LNCaP clone FGC (cell line): ENCODE data around the gene RECQL5.
"Not testable (repeated sequence)": the region's sequence is repeated elsewhere in the genome, so short reads cannot be mapped to it uniquely, and the experiment has no call there.

Experiments used
- DNase-seq: peaks from one replicate; pipeline ENCODE4 v3.0.0-alpha.2; 2011; ENCODE audit warnings: low read depth
- H3K4me3 ChIP-seq: 2 replicates; pipeline ENCODE4 v1.5.1; 2011; ENCODE audit warnings: mild to moderate bottlenecking, low read depth, low read length, control low read depth
- CTCF ChIP-seq: IDR thresholded peaks from 2 replicates; pipeline ENCODE4 v1.5.1; 2012; ENCODE audit warnings: mild to moderate bottlenecking; ENCODE audit not compliant: control insufficient read depth, insufficient read depth; ENCODE audit errors: extremely low read depth

The RECQL5 gene

GRCh38 chr17:75595920-75596313 is 71.0 kb downstream of the RECQL5 start:
- no peak overlapping the region for H3K4me3 ChIP-seq
- no peak for DNase-seq
- TF ChIP-seq CTCF: no peak

GRCh38 chr17:75595284-75595919 is 71.6 kb downstream of the RECQL5 start:
- H3K4me3 ChIP-seq: no peak overlapping the region
- DNase-seq: no peak
- TF ChIP-seq CTCF: no peak

GRCh38 chr17:75594499-75595283 is 72.3 kb downstream of the RECQL5 start:
- no peak for DNase-seq
- no peak for TF ChIP-seq CTCF
- H3K4me3 ChIP-seq: no peak overlapping the region

- DNase-seq: not testable (repeated sequence)
These were observed 73.5 kb downstream of the RECQL5 start for GRCh38 chr17:75593430-75593829.

GRCh38 chr17:75592348-75593020 is 74.5 kb downstream of the RECQL5 start:
- H3K4me3 ChIP-seq: no peak overlapping the region
- TF ChIP-seq CTCF: no peak
- no peak for DNase-seq

More at GRCh38 chr17:75593430-75593829, 73.5 kb downstream of the RECQL5 start:
- not testable (repeated sequence) for H3K4me3 ChIP-seq

- DNase-seq: no peak
- H3K4me3 ChIP-seq: no peak overlapping the region
- no peak for TF ChIP-seq CTCF
These were observed 75.1 kb downstream of the RECQL5 start for GRCh38 chr17:75591722-75592302.
